Activated naive CD8-positive, alpha-beta T cell treated with anti-CD3 and anti-CD28 coated beads, Interleukin-2, amount 50 U/mL, for 24 hours (primary cell): ENCODE results near the gene RACGAP1.

Experiments
- ATAC-seq: fragments of 150-1000 bp; cut with Tn5 transposase; one replicate; pipeline ENCODE4 v1.10.0; 2021
- DNase-seq: peaks from one replicate; pipeline ENCODE4 v3.0.0; 2021
- H3K27ac Mint-ChIP-seq: one replicate; pipeline ENCODE4 v1.8.0; 2021; ENCODE audit warnings: mild to moderate bottlenecking, mixed read lengths
- H3K27me3 Mint-ChIP-seq: one replicate; pipeline ENCODE4 v1.8.0; 2021; ENCODE audit warnings: mixed read lengths
- H3K36me3 Mint-ChIP-seq: one replicate; pipeline ENCODE4 v1.8.0; 2021; ENCODE audit warnings: low read depth, mixed read lengths
- H3K4me1 Mint-ChIP-seq: one replicate; pipeline ENCODE4 v1.8.0; 2021; ENCODE audit warnings: mixed read lengths
- H3K4me3 Mint-ChIP-seq: one replicate; pipeline ENCODE4 v1.8.0; 2021; ENCODE audit warnings: mild to moderate bottlenecking, moderate library complexity, mixed read lengths
- H3K9me3 Mint-ChIP-seq: one replicate; pipeline ENCODE4 v1.8.0; 2021; ENCODE audit warnings: mixed read lengths

Gene RACGAP1

GRCh38 chr12:50059440-50060119 lies 34.3 kb upstream of the RACGAP1 start:
- no peaks in the 10 kb centered on the region for H3K9me3 Mint-ChIP-seq
- peak overlapping the region; percentile 78 for H3K4me3 Mint-ChIP-seq
- no peaks in the 10 kb centered on the region for H3K36me3 Mint-ChIP-seq
- peaks cover 37% of the 10 kb centered on the region for H3K4me1 Mint-ChIP-seq
- peak; percentile 74 for DNase-seq
- H3K27me3 Mint-ChIP-seq: peaks cover 17% of the 10 kb centered on the region
- H3K27ac Mint-ChIP-seq: peak overlapping the region; percentile 82
- peak; percentile 82 for ATAC-seq

GRCh38 chr12:50058743-50059312 lies 33.5 kb upstream of the RACGAP1 start:
- Mint-ChIP-seq H3K27me3 (peaks cover 18% of the 10 kb centered on the region), H3K4me3 (peak overlapping the region; percentile 78), H3K36me3 (no peaks in the 10 kb centered on the region), H3K27ac (peak overlapping the region; percentile 82), H3K9me3 (no peaks in the 10 kb centered on the region), H3K4me1 (peaks cover 37% of the 10 kb centered on the region)
- ATAC-seq (peak; percentile 26), DNase-seq (peak; percentile 22)

GRCh38 chr12:50057896-50058670 lies 32.8 kb upstream of the RACGAP1 start:
- ATAC-seq (peak; percentile 8), DNase-seq (no peak)
- Mint-ChIP-seq H3K9me3 (no peaks in the 10 kb centered on the region), H3K27ac (peak overlapping the region; percentile 82), H3K36me3 (no peaks in the 10 kb centered on the region), H3K4me3 (peak overlapping the region; percentile 78), H3K27me3 (peaks cover 22% of the 10 kb centered on the region), H3K4me1 (peaks cover 37% of the 10 kb centered on the region)

- H3K36me3 Mint-ChIP-seq: no peaks in the 10 kb centered on the region
- ATAC-seq (peak; percentile 30), DNase-seq (peak; percentile 61)
- H3K4me1 Mint-ChIP-seq: peaks cover 37% of the 10 kb centered on the region
- H3K9me3 Mint-ChIP-seq: no peaks in the 10 kb centered on the region
- H3K27me3 Mint-ChIP-seq: peaks cover 29% of the 10 kb centered on the region
- H3K4me3 Mint-ChIP-seq: peak within 1 kb of the TSS; percentile 82
- H3K27ac Mint-ChIP-seq: peak within 1 kb of the TSS; percentile 82
Measured at GRCh38 chr12:50057000-50057841, 31.9 kb upstream of the RACGAP1 start, which contains the start of gene ASIC1. Gene ASIC1, plus strand, starts transcription at chr12:50057596. Its CDS starts 1,171 bp downstream, at chr12:50058767.

GRCh38 chr12:50056639-50056976 lies 31.3 kb upstream of the RACGAP1 start:
- DNase-seq: no peak
- no peaks in the 10 kb centered on the region for H3K36me3 Mint-ChIP-seq
- peak overlapping the region; percentile 82 for H3K4me3 Mint-ChIP-seq
- peaks cover 34% of the 10 kb centered on the region for H3K27me3 Mint-ChIP-seq
- peaks cover 37% of the 10 kb centered on the region for H3K4me1 Mint-ChIP-seq
- H3K9me3 Mint-ChIP-seq: no peaks in the 10 kb centered on the region
- no peak overlapping the region for H3K27ac Mint-ChIP-seq
- ATAC-seq: no peak

- ATAC-seq: peak; percentile 15
- peaks cover 37% of the 10 kb centered on the region for H3K4me1 Mint-ChIP-seq
- peak overlapping the region; percentile 47 for H3K4me3 Mint-ChIP-seq
- H3K27ac Mint-ChIP-seq: peak overlapping the region; percentile 59
- no peaks in the 10 kb centered on the region for H3K36me3 Mint-ChIP-seq
- DNase-seq: peak; percentile 65
- H3K27me3 Mint-ChIP-seq: peaks cover 40% of the 10 kb centered on the region
- no peaks in the 10 kb centered on the region for H3K9me3 Mint-ChIP-seq
Measured at GRCh38 chr12:50055831-50056638, 30.7 kb upstream of the RACGAP1 start.

- DNase-seq (no peak), ATAC-seq (no peak)
- H3K27ac Mint-ChIP-seq: no peak overlapping the region
- peaks cover 57% of the 10 kb centered on the region for H3K27me3 Mint-ChIP-seq
- H3K4me3 Mint-ChIP-seq: no peak overlapping the region
- H3K9me3 Mint-ChIP-seq: no peaks in the 10 kb centered on the region
- no peaks in the 10 kb centered on the region for H3K36me3 Mint-ChIP-seq
- peaks cover 19% of the 10 kb centered on the region for H3K4me1 Mint-ChIP-seq
Measured at GRCh38 chr12:50053583-50053982, 28.3 kb upstream of the RACGAP1 start.

GRCh38 chr12:50052964-50053363 lies 27.7 kb upstream of the RACGAP1 start:
- H3K36me3 Mint-ChIP-seq: no peaks in the 10 kb centered on the region
- H3K27me3 Mint-ChIP-seq: peaks cover 60% of the 10 kb centered on the region
- H3K9me3 Mint-ChIP-seq: no peaks in the 10 kb centered on the region
- H3K4me1 Mint-ChIP-seq: peaks cover 16% of the 10 kb centered on the region
- no peak for DNase-seq
- no peak overlapping the region for H3K4me3 Mint-ChIP-seq
- ATAC-seq: no peak
- H3K27ac Mint-ChIP-seq: no peak overlapping the region

GRCh38 chr12:50052544-50052943 lies 27.2 kb upstream of the RACGAP1 start:
- H3K27me3 Mint-ChIP-seq: peaks cover 60% of the 10 kb centered on the region
- H3K4me1 Mint-ChIP-seq: peaks cover 16% of the 10 kb centered on the region
- no peak overlapping the region for H3K4me3 Mint-ChIP-seq
- no peak for DNase-seq
- H3K27ac Mint-ChIP-seq: no peak overlapping the region
- H3K36me3 Mint-ChIP-seq: no peaks in the 10 kb centered on the region
- no peaks in the 10 kb centered on the region for H3K9me3 Mint-ChIP-seq
- ATAC-seq: no peak

GRCh38 chr12:50051101-50051806 lies 26.0 kb upstream of the RACGAP1 start:
- ATAC-seq (no peak), DNase-seq (no peak)
- Mint-ChIP-seq H3K9me3 (no peaks in the 10 kb centered on the region), H3K4me3 (no peak overlapping the region), H3K27ac (no peak overlapping the region), H3K27me3 (peaks cover 52% of the 10 kb centered on the region), H3K4me1 (peaks cover 7% of the 10 kb centered on the region), H3K36me3 (no peaks in the 10 kb centered on the region)

- Mint-ChIP-seq H3K27ac (no peak overlapping the region), H3K9me3 (no peaks in the 10 kb centered on the region), H3K4me1 (no peaks in the 10 kb centered on the region), H3K36me3 (no peaks in the 10 kb centered on the region), H3K27me3 (peaks cover 46% of the 10 kb centered on the region), H3K4me3 (no peak overlapping the region)
- no peak for DNase-seq
- no peak for ATAC-seq
Measured at GRCh38 chr12:50050410-50051098, 25.3 kb upstream of the RACGAP1 start.

- DNase-seq (no peak), ATAC-seq (no peak)
- no peak overlapping the region for H3K27ac Mint-ChIP-seq
- H3K4me3 Mint-ChIP-seq: no peak overlapping the region
- no peaks in the 10 kb centered on the region for H3K9me3 Mint-ChIP-seq
- peaks cover 46% of the 10 kb centered on the region for H3K27me3 Mint-ChIP-seq
- no peaks in the 10 kb centered on the region for H3K36me3 Mint-ChIP-seq
- no peaks in the 10 kb centered on the region for H3K4me1 Mint-ChIP-seq
Measured at GRCh38 chr12:50050119-50050385, 24.8 kb upstream of the RACGAP1 start.
